ENCODE measurements around the gene PFN4. TPM values are rescaled to one million over a fixed set of nuclear protein-coding genes. Genes with fewer than 3 reads are reported as not detected.
A peak's percentile ranks its signal among the peaks of the same experiment; 100 is the strongest.

The PFN4 gene
- total and polyA plus RNA-seq, 9 of the 15 experiments (the other 6 are each of a cell fraction or from before 2014, with no cell fraction given) = 0.07 to 0.54 (median 0.31) TPM; not detected in 2

DNA sequence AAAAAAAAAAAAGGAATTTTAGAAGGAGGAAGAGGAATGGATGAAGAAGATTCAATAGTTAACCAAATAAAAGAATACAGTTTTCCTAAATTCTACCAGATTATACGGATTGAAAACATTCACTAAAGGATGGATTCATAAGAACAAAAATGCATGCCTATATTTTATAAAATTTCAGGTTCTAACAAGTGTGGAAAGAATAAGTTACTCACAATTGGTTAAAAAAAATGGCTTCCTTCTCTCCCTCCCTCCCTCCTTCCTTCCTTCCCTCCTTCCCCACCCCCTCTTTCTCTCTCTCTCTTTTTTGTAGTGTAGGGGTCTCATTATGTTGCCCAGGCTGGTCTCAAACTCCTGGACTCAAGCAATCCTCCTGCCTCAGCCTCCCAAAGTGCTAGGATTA is 36.9 kb downstream of the PFN4 start:
- Histone ChIP-seq H2AFZ (ENCODE audit: low read depth, low read length) (no peak overlapping the region), H3K9me1 (ENCODE audit: control insufficient read depth, insufficient read depth, low read length) (no peaks in the 10 kb centered on the region), H3K27me3 (ENCODE audit: control insufficient read depth in 2 of 2, insufficient read depth in 2 of 2, low read length in 2 of 2) (no peaks in the 10 kb centered on the region), H3K79me2 (ENCODE audit: control insufficient read depth, insufficient read depth, low read length) (no peaks in the 10 kb centered on the region; the same call in 2 of the 3 replicates), H3K9ac (ENCODE audit: insufficient read depth in 1 of 2, low read depth in 2 of 2, low read length in 2 of 2) (no peak overlapping the region), H3K4me1 (replicated peaks in 1 of 2; ENCODE audit: control insufficient read depth in 2 of 2, insufficient read depth in 2 of 2, low read length in 2 of 2) (peaks cover 12 to 18% of the 10 kb centered on the region in 2 experiments; a peak in 4 of 5 replicates), H3K4me3 (no peak overlapping the region), H3K27ac (ENCODE audit: extremely low read depth, low read depth, low read length) (no peak overlapping the region), H4K20me1 (replicated peaks; ENCODE audit: control insufficient read depth, insufficient read depth, low read length) (no peaks in the 10 kb centered on the region), H3K9me3 (replicated peaks; ENCODE audit: control insufficient read depth, insufficient read depth, low read depth, low read length) (no peaks in the 10 kb centered on the region; the same call in 1 of the 2 replicates), H3K4me2 (ENCODE audit: insufficient read depth, low read length) (no peak overlapping the region), H3K36me3 (ENCODE audit: control insufficient read depth, insufficient read depth, low read length) (peaks cover 9% of the 10 kb centered on the region; the same call in 2 of the 3 replicates)
- FAIRE-seq = no peak
- ATAC-seq = no peak
- ChIA-PET CTCF (ENCODE audit: low intra/inter-chr PET ratio) (no interaction called here), POLR2A (no interaction called here)
- intact Hi-C loops (cut with micrococcal nuclease) (no loop called here), in situ Hi-C loops (cut with MboI) (no loop called here)
- WGBS (ENCODE audit: insufficient coverage, low coverage, missing lambda C conversion rate) = 38% methylated on average over 1 of the region's 1 CpG
- BruUV-seq (replicated peaks) = no TSS peak
- no peak for DNase-seq (ENCODE audit: extremely low read depth in 1 of 4, low spot score in 3 of 4)
- TF ChIP-seq ZNF561 (CRISPR knock-in tag; conservative IDR thresholded peaks at IDR 0.05) = no peak
- TF ChIP-seq NCOA4 (IDR thresholded peaks at IDR 0.05; ENCODE audit: partially characterized antibody) = no peak
- TF ChIP-seq, protein P1, sequence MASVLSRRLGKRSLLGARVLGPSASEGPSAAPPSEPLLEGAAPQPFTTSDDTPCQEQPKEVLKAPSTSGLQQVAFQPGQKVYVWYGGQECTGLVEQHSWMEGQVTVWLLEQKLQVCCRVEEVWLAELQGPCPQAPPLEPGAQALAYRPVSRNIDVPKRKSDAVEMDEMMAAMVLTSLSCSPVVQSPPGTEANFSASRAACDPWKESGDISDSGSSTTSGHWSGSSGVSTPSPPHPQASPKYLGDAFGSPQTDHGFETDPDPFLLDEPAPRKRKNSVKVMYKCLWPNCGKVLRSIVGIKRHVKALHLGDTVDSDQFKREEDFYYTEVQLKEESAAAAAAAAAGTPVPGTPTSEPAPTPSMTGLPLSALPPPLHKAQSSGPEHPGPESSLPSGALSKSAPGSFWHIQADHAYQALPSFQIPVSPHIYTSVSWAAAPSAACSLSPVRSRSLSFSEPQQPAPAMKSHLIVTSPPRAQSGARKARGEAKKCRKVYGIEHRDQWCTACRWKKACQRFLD (CRISPR knock-in tag; IDR thresholded peaks at IDR 0.05) = no peak
- no peak for TF ChIP-seq CBFB (CRISPR knock-in tag; IDR thresholded peaks at IDR 0.05)
- TF ChIP-seq HNRNPK (IDR thresholded peaks at IDR 0.05; ENCODE audit: low read depth, low read length, poor library complexity, severe bottlenecking) = peak; percentile 46
- TF ChIP-seq BRF1 (IDR thresholded peaks at IDR 0.05; ENCODE audit: borderline replicate concordance, extremely low read depth, insufficient read length) = no peak
- TF ChIP-seq RAD21 (CRISPR knock-in tag; conservative IDR thresholded peaks at IDR 0.05 in 1 of 2, IDR thresholded peaks at IDR 0.05 in 1 of 2) = no peak
